Neural cell (in vitro differentiated cells): Measurements from ENCODE around the gene LMO1. TPM values are rescaled to one million over a fixed set of nuclear protein-coding genes. Genes with fewer than 3 reads are reported as not detected.

ENCODE experiments used
- H2AFZ ChIP-seq: fragments of 200-600, 300-800 bp; sonication (generic), shearing (Covaris generic); 2 replicates; pipeline ENCODE4 v1.6.0; 2014; ENCODE audit warnings: low read depth, mild to moderate bottlenecking, antibody characterized with exemption, low read length, moderate library complexity
- H3F3A ChIP-seq: fragments of 200-600 bp; shearing (Covaris generic); 2 replicates; pipeline ENCODE4 v1.6.1; 2016; ENCODE audit warnings: mild to moderate bottlenecking, moderate library complexity, mixed read lengths, antibody characterized with exemption, low read length; ENCODE audit not compliant: insufficient read depth, poor library complexity, severe bottlenecking
- H3K27ac ChIP-seq: fragments of 200-600, 300-800 bp; sonication (generic), shearing (Covaris generic); 2 replicates; pipeline ENCODE4 v1.5.1; 2014; ENCODE audit warnings: mild to moderate bottlenecking, low read length, moderate library complexity
- H3K27me3 ChIP-seq: fragments of 300-800, 200-600 bp; sonication (generic), shearing (Covaris generic); 2 replicates; pipeline ENCODE4 v1.6.0; 2014; ENCODE audit warnings: mild to moderate bottlenecking, low read depth, low read length, moderate library complexity; ENCODE audit not compliant: insufficient read depth
- H3K36me3 ChIP-seq: fragments of 300-800, 200-600 bp; sonication (generic), shearing (Covaris generic); 2 replicates; pipeline ENCODE4 v1.5.1; 2014; ENCODE audit warnings: mild to moderate bottlenecking, antibody characterized with exemption, low read length, moderate library complexity; ENCODE audit not compliant: insufficient read depth
- H3K4me2 ChIP-seq: fragments of 300-800, 200-600 bp; sonication (generic), shearing (Covaris generic); 2 replicates; pipeline ENCODE4 v1.6.0; 2014; ENCODE audit warnings: mild to moderate bottlenecking, low read length
- H3K4me3 ChIP-seq: fragments of 300-800, 200-600 bp; sonication (generic), shearing (Covaris generic); 2 replicates; pipeline ENCODE4 v1.5.1; 2014; ENCODE audit warnings: mild to moderate bottlenecking, low read length, moderate library complexity
- H3K79me2 ChIP-seq: fragments of 200-600 bp; shearing (Covaris generic); replicated peaks from 2 replicates; pipeline ENCODE4 v1.6.0; 2014; ENCODE audit warnings: mild to moderate bottlenecking, low read length, moderate library complexity; ENCODE audit not compliant: insufficient read depth
- H3K9ac ChIP-seq: fragments of 300-800, 200-600 bp; sonication (generic), shearing (Covaris generic); 2 replicates; pipeline ENCODE4 v1.6.1; 2016; ENCODE audit warnings: mild to moderate bottlenecking, low read length, mixed read lengths
- H3K9me2 ChIP-seq: fragments of 200-600 bp; shearing (Covaris generic); 2 replicates; pipeline ENCODE4 v1.6.1; 2016; ENCODE audit warnings: mild to moderate bottlenecking, low read length, mixed read lengths; ENCODE audit not compliant: insufficient read depth
- H3K9me3 ChIP-seq: fragments of 200-600, 300-800 bp; sonication (generic), shearing (Covaris generic); 2 replicates; pipeline ENCODE4 v1.6.1; 2016; ENCODE audit warnings: mild to moderate bottlenecking, mixed run types, low read length, moderate library complexity, mixed read lengths
- H4K20me1 ChIP-seq: fragments of 200-600 bp; shearing (Covaris generic); 2 replicates; pipeline ENCODE4 v1.6.1; 2016; ENCODE audit warnings: mild to moderate bottlenecking, mixed run types; ENCODE audit not compliant: insufficient read depth
- EP300 ChIP-seq: fragments of 450-650 bp; conservative IDR thresholded peaks from 2 replicates; pipeline ENCODE4 v1.6.1; 2014; ENCODE audit warnings: antibody characterized with exemption, mild to moderate bottlenecking, moderate library complexity; ENCODE audit not compliant: poor library complexity, severe bottlenecking
- EZH2 ChIP-seq: fragments of 200-600, 300-800 bp; shearing (Covaris generic), sonication (generic); IDR thresholded peaks from 2 replicates; pipeline ENCODE4 v1.6.1; 2014; ENCODE audit warnings: antibody characterized with exemption, low read length, borderline replicate concordance, mild to moderate bottlenecking; ENCODE audit not compliant: insufficient read depth, poor library complexity, severe bottlenecking
- MXI1 ChIP-seq: fragments of 450-650 bp; conservative IDR thresholded peaks from 2 replicates; pipeline ENCODE4 v1.6.1; 2014; ENCODE audit warnings: antibody characterized with exemption, mild to moderate bottlenecking; ENCODE audit not compliant: poor library complexity, severe bottlenecking
- POLR2AphosphoS5 ChIP-seq: IDR thresholded peaks from 2 replicates; pipeline ENCODE4 v1.6.1; 2012
- RAD21 ChIP-seq: fragments of 450-650 bp; conservative IDR thresholded peaks from 2 replicates; pipeline ENCODE4 v1.6.1; 2014; ENCODE audit warnings: antibody characterized with exemption, mild to moderate bottlenecking, moderate library complexity
- SMC3 ChIP-seq: fragments of 450-650 bp; conservative IDR thresholded peaks from 2 replicates; pipeline ENCODE4 v1.6.1; 2014; ENCODE audit warnings: antibody characterized with exemption, mild to moderate bottlenecking, moderate library complexity; ENCODE audit not compliant: poor library complexity
- TAF1 ChIP-seq: IDR thresholded peaks from 2 replicates; pipeline ENCODE4 v1.6.1; 2012; ENCODE audit warnings: low read depth
- polyA plus RNA-seq: library from polyadenylated mRNA; depleted of rRNA; stranded (reverse); fragments of >200 nt; gene quantifications from 2 replicates; pipeline ENCODE4 v1.2.3, GENCODE V29; 2014
- TF ChIP-seq, protein P1 (sequence below): fragments of 450-650 bp; IDR thresholded peaks from 2 replicates; pipeline ENCODE4 v1.5.1; 2014; ENCODE audit warnings: antibody characterized with exemption, mild to moderate bottlenecking, moderate library complexity; ENCODE audit not compliant: poor library complexity, severe bottlenecking
- TF ChIP-seq, protein P2 (sequence below): IDR thresholded peaks from 2 replicates; pipeline ENCODE4 v1.6.1; 2012; ENCODE audit warnings: borderline replicate concordance

Gene LMO1
- polyA plus RNA-seq, 1 donor from 2014 or later, result 4.4 TPM

DNA sequence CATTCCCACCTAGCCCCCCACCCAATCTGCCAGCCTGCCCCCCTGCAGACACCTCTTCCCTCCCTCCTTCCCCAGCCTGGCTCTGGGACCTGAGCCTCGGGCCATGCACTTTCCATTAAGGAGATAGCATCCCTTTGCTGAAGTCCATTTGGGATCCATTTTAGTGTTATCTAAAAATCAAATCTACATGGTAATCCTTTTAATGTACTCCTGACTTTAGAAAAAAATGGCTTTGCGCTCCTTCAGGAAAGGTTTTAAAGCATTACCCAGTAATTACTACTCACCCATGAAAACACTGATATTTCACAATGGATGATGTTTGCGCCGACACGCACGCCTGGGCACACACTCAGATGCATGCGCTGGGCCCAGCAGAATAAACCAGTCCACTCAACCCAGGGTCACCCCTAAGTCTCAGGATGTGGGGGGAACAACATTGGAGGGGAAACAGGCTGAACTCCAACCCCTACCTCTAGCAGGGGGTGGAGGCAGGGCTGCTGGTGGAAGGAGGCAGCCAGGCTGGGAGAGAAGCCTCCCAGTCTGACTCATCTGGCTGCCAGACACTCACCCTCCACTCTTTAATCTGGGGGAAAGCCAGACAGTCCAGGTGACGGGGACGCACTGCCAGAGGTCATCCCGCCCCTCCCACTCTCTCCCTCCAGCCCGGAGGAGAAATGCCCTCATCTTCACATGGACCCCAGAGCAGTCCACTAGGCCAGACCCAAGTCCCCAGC is 29.8 kb downstream of the LMO1 start:
- no peak overlapping the region for H3K4me3 ChIP-seq
- no peak overlapping the region for H3K9ac ChIP-seq
- no peaks in the 10 kb centered on the region for H3F3A ChIP-seq
- H3K9me3 ChIP-seq, result no peaks in the 10 kb centered on the region
- H4K20me1 ChIP-seq, result no peaks in the 10 kb centered on the region
- H3K27ac ChIP-seq, result no peak overlapping the region
- H3K4me2 ChIP-seq, result no peak overlapping the region
- no peaks in the 10 kb centered on the region for H3K27me3 ChIP-seq
- H3K79me2 ChIP-seq, result peaks cover 8% of the 10 kb centered on the region
- TF ChIP-seq TAF1, result no peak
- TF ChIP-seq SMC3, result no peak
- TF ChIP-seq RAD21, result no peak
- TF ChIP-seq MXI1, result no peak
- no peak for TF ChIP-seq EP300
- TF ChIP-seq, protein P1, sequence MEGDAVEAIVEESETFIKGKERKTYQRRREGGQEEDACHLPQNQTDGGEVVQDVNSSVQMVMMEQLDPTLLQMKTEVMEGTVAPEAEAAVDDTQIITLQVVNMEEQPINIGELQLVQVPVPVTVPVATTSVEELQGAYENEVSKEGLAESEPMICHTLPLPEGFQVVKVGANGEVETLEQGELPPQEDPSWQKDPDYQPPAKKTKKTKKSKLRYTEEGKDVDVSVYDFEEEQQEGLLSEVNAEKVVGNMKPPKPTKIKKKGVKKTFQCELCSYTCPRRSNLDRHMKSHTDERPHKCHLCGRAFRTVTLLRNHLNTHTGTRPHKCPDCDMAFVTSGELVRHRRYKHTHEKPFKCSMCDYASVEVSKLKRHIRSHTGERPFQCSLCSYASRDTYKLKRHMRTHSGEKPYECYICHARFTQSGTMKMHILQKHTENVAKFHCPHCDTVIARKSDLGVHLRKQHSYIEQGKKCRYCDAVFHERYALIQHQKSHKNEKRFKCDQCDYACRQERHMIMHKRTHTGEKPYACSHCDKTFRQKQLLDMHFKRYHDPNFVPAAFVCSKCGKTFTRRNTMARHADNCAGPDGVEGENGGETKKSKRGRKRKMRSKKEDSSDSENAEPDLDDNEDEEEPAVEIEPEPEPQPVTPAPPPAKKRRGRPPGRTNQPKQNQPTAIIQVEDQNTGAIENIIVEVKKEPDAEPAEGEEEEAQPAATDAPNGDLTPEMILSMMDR, result no peak
- TF ChIP-seq EZH2, result no peak
- TF ChIP-seq, protein P2, sequence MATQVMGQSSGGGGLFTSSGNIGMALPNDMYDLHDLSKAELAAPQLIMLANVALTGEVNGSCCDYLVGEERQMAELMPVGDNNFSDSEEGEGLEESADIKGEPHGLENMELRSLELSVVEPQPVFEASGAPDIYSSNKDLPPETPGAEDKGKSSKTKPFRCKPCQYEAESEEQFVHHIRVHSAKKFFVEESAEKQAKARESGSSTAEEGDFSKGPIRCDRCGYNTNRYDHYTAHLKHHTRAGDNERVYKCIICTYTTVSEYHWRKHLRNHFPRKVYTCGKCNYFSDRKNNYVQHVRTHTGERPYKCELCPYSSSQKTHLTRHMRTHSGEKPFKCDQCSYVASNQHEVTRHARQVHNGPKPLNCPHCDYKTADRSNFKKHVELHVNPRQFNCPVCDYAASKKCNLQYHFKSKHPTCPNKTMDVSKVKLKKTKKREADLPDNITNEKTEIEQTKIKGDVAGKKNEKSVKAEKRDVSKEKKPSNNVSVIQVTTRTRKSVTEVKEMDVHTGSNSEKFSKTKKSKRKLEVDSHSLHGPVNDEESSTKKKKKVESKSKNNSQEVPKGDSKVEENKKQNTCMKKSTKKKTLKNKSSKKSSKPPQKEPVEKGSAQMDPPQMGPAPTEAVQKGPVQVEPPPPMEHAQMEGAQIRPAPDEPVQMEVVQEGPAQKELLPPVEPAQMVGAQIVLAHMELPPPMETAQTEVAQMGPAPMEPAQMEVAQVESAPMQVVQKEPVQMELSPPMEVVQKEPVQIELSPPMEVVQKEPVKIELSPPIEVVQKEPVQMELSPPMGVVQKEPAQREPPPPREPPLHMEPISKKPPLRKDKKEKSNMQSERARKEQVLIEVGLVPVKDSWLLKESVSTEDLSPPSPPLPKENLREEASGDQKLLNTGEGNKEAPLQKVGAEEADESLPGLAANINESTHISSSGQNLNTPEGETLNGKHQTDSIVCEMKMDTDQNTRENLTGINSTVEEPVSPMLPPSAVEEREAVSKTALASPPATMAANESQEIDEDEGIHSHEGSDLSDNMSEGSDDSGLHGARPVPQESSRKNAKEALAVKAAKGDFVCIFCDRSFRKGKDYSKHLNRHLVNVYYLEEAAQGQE, result no peak
- no peak for TF ChIP-seq POLR2AphosphoS5
- H2AFZ ChIP-seq, result no peak overlapping the region
- H3K9me2 ChIP-seq, result no peaks in the 10 kb centered on the region
- no peaks in the 10 kb centered on the region for H3K36me3 ChIP-seq

DNA sequence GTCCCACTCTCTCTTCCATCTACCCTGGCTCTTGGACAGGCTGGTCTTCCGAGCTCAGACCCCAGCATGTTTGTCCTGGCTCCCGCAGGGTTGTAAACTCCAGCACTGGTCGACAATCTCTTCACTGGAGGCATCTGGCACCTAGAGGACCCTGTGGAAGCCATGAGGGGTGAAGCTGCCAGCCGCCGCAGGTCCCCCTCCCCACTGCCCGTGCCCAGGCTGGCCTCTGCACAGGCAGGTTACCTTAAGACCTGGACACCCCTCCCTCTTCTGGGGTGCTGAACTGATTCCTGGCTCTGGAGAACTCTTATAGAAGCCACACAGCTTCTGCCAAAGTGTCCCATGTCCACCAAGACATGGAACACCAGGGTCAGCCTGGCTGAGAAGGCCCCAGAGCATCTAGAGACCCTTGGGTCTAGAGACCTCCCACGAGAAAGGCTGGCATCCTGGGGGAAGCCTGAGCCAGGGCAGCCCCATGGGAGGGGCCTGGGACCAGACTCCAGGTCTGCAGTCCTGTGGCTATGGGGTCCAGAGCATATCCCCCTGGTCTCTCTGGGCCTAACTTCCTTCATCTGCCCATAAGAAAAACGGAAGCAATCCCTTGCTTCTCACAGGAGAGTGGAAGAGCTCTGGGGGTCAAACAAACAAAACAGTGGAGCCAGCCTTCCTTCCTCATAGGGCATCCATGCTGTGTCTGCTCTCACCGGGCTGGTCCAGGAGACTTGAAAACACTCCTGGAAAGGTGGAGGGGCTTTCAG is 30.6 kb downstream of the LMO1 start:
- H3K27ac ChIP-seq, result no peak overlapping the region
- no peaks in the 10 kb centered on the region for H3K36me3 ChIP-seq
- no peak overlapping the region for H3K9ac ChIP-seq
- no peaks in the 10 kb centered on the region for H3K9me2 ChIP-seq
- H3K9me3 ChIP-seq, result no peaks in the 10 kb centered on the region
- no peak overlapping the region for H3K4me3 ChIP-seq
- no peak for TF ChIP-seq POLR2AphosphoS5
- TF ChIP-seq RAD21, result no peak
- TF ChIP-seq EP300, result no peak
- TF ChIP-seq EZH2, result no peak
- no peak for TF ChIP-seq SMC3
- TF ChIP-seq, protein P1, result no peak
- TF ChIP-seq MXI1, result no peak
- TF ChIP-seq, protein P2, result no peak
- TF ChIP-seq TAF1, result no peak
- no peaks in the 10 kb centered on the region for H4K20me1 ChIP-seq
- peaks cover 8% of the 10 kb centered on the region for H3K79me2 ChIP-seq
- no peaks in the 10 kb centered on the region for H3F3A ChIP-seq
- no peak overlapping the region for H2AFZ ChIP-seq
- H3K4me2 ChIP-seq, result no peak overlapping the region
- H3K27me3 ChIP-seq, result no peaks in the 10 kb centered on the region
